Measurements from ENCODE around the gene ARF4. TPM values are rescaled to one million over a fixed set of nuclear protein-coding genes. Genes with fewer than 3 reads are reported as not detected.

The ARF4 gene
- total RNA-seq, 2 donors from 2014 or later, result 213 to 250 TPM

- Histone ChIP-seq H3K36me3 (peaks cover 12% of the 10 kb centered on the region), H3K4me3 (no peak overlapping the region), H3K9me3 (no peaks in the 10 kb centered on the region), H3K4me1 (no peaks in the 10 kb centered on the region), H3K27me3 (no peaks in the 10 kb centered on the region), H3K27ac (no peak overlapping the region), H3K9ac (ENCODE audit: low read depth in 2 of 2, low read length in 2 of 2) (no peak overlapping the region)
- TF ChIP-seq, protein P1, sequence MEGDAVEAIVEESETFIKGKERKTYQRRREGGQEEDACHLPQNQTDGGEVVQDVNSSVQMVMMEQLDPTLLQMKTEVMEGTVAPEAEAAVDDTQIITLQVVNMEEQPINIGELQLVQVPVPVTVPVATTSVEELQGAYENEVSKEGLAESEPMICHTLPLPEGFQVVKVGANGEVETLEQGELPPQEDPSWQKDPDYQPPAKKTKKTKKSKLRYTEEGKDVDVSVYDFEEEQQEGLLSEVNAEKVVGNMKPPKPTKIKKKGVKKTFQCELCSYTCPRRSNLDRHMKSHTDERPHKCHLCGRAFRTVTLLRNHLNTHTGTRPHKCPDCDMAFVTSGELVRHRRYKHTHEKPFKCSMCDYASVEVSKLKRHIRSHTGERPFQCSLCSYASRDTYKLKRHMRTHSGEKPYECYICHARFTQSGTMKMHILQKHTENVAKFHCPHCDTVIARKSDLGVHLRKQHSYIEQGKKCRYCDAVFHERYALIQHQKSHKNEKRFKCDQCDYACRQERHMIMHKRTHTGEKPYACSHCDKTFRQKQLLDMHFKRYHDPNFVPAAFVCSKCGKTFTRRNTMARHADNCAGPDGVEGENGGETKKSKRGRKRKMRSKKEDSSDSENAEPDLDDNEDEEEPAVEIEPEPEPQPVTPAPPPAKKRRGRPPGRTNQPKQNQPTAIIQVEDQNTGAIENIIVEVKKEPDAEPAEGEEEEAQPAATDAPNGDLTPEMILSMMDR (IDR thresholded peaks at IDR 0.05), result no peak
- DNase-seq, result no peak
- intact Hi-C loops (cut with DNase I), result no loop called here
Observed at GRCh38 chr3:57569859-57570450, 27.2 kb downstream of the ARF4 start.

DNA sequence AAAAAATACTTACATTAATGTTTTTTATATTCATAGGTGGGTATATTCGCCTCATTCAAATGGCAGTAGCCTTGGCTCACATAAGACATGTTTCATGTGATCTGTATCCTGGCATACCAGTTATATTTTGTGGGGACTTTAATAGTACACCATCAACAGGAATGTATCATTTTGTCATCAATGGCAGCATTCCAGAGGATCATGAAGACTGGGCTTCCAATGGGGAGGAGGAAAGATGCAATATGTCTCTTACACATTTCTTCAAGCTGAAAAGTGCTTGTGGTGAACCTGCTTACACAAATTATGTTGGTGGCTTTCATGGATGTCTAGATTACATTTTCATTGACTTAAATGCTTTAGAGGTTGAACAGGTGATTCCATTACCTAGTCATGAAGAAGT is 37.6 kb downstream of the ARF4 start:
- Histone ChIP-seq H3K27me3 (no peaks in the 10 kb centered on the region), H3K9me3 (no peaks in the 10 kb centered on the region), H3K36me3 (no peaks in the 10 kb centered on the region), H3K4me3 (no peak overlapping the region), H3K9ac (ENCODE audit: low read depth in 2 of 2, low read length in 2 of 2) (no peak overlapping the region), H3K4me1 (peaks cover 3% of the 10 kb centered on the region), H3K27ac (no peak overlapping the region)
- no peak for DNase-seq
- intact Hi-C loops (cut with DNase I), result loop anchor here (5.0 kb wide), 1 partner anchor 38 kb away; the partner anchor contains the start of gene ARF4
- TF ChIP-seq, protein P1 (IDR thresholded peaks at IDR 0.05), result no peak

DNA sequence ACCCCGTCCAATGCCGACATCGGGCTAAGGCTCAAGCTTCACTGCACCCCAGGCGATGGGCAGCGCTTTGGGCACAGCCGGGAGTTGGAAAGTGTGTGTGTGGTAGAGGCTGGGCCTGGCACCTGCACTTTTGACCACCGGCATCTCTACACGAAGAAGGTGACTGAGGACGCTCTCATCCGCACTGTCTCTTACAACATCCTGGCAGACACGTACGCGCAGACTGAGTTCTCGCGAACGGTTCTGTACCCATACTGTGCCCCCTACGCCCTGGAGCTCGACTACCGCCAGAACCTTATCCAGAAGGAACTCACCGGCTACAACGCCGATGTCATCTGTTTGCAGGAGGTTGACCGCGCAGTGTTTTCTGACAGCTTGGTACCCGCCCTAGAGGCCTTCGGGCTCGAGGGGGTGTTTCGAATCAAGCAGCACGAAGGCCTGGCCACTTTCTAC is 40.0 kb downstream of the ARF4 start:
- intact Hi-C loops (cut with DNase I), result loop anchor here (5.0 kb wide), 1 partner anchor 40 kb away; the partner anchor contains the start of gene ARF4
- Histone ChIP-seq H3K4me1 (peaks cover 3% of the 10 kb centered on the region), H3K9ac (ENCODE audit: low read depth in 2 of 2, low read length in 2 of 2) (peak overlapping the region; percentile 94 to 97), H3K4me3 (peak overlapping the region; percentile 62), H3K27ac (peak overlapping the region; percentile 85), H3K27me3 (no peaks in the 10 kb centered on the region), H3K9me3 (no peaks in the 10 kb centered on the region), H3K36me3 (no peaks in the 10 kb centered on the region)
- TF ChIP-seq, protein P1 (IDR thresholded peaks at IDR 0.05), result no peak
- DNase-seq, result peak; percentile 41

- peak overlapping the region; percentile 85 for H3K27ac ChIP-seq
- H3K4me1 ChIP-seq, result peaks cover 3% of the 10 kb centered on the region
- TF ChIP-seq, protein P1 (IDR thresholded peaks at IDR 0.05), result no peak
- H3K9me3 ChIP-seq, result no peaks in the 10 kb centered on the region
- no peaks in the 10 kb centered on the region for H3K27me3 ChIP-seq
- H3K4me3 ChIP-seq, result peak overlapping the region; percentile 62
- peak; percentile 33 for DNase-seq
- peak overlapping the region; percentile 94 to 97 for H3K9ac ChIP-seq (ENCODE audit: low read depth in 2 of 2, low read length in 2 of 2)
- intact Hi-C loops (cut with DNase I), result loop anchor here (5.0 kb wide), 1 partner anchor 41 kb away; the partner anchor contains the start of gene ARF4
- no peaks in the 10 kb centered on the region for H3K36me3 ChIP-seq
Observed at GRCh38 chr3:57556459-57557084, 40.6 kb downstream of the ARF4 start.

DNA sequence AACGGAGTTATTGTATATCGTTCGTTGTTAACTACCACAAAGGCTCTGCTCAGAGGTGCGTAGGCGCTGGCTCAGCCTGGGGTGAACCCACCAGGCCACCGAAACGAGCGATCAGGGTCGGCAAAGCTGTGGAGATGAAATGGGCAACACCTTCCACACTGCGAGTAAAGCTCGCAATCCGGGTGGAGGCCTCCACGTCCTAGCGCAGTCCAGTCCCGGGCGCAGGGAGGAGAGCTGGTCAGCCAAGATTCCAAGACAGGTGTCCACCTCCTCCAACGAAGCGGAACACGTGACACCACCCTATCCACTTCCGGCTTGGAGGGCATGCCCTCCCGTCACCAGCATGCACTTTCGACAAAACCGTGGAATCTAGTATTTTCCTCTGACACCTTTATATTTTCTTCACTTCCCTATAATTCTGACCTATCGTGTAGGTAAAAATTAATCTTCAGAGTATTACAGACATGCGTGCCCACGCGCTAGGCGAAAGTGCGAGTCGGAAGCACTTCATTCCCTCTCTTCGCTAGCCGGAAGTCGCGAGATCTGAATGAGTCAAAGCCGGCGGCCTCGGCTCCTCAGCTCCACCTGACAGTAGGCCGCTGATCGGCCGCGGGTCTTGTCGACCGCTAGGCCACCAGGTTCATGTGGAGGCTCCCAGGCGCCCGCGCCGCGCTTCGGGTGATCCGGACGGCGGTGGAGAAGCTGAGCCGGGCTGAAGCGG is 41.2 kb downstream of the ARF4 start, which contains the start of gene PDE12:
TSS of gene PDE12 (plus strand) at position 537 of the 721 bp plus-strand sequence. CDS start at position 643, 106 bp downstream.
- Histone ChIP-seq H3K4me3 (peak within 1 kb of the TSS; percentile 62), H3K36me3 (no peaks in the 10 kb centered on the region)
- intact Hi-C loops (cut with DNase I), result loop anchor here (5.0 kb wide), 1 partner anchor 41 kb away; the partner anchor contains the start of gene ARF4

More for the DNA sequence above, 41.2 kb downstream of the ARF4 start, which contains the start of gene PDE12:
- peak within 1 kb of the TSS; percentile 85 for H3K27ac ChIP-seq
- TF ChIP-seq, protein P1 (IDR thresholded peaks at IDR 0.05), result no peak
- peak; percentile 93 for DNase-seq
- peaks cover 3% of the 10 kb centered on the region for H3K4me1 ChIP-seq
- peak within 1 kb of the TSS; percentile 94 to 97 for H3K9ac ChIP-seq (ENCODE audit: low read depth in 2 of 2, low read length in 2 of 2)
- H3K9me3 ChIP-seq, result no peaks in the 10 kb centered on the region
- no peaks in the 10 kb centered on the region for H3K27me3 ChIP-seq

Data from colonic mucosa (tissue), 4 donors.